Embryonic facial prominence (tissue), 1 donor: ENCODE measurements around the gene AIPL1.

Experiments
- DNase-seq: peaks from one replicate; pipeline ENCODE4 v3.0.0-alpha.2; 2016; ENCODE audit errors: extremely low spot score

AIPL1 gene

GRCh38 chr17:6450926-6451832, 16.3 kb upstream of the AIPL1 start:
- DNase-seq, result no peak

DNA sequence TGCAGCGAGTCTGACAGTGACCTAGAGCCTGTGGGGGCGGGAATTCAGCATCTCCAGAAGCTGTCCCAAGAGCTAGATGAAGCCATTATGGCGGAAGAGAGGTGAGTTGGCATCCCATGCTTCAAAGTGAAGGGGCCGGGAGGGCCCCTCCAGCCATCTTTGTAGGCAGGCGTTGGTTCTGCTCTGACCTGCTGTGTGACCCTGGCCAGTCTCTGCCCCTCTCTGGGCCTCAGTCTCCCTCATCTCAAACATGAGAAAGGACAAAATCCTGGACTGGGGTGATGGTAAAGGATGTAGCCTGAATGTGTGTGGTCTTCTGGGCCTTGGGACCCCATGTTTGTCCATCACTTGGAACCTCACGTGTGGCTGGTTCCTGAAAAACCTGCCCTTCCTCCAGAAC, 14.4 kb upstream of the AIPL1 start:
- DNase-seq, result no peak

GRCh38 chr17:6448473-6448872, 13.6 kb upstream of the AIPL1 start:
- DNase-seq, result no peak

DNA sequence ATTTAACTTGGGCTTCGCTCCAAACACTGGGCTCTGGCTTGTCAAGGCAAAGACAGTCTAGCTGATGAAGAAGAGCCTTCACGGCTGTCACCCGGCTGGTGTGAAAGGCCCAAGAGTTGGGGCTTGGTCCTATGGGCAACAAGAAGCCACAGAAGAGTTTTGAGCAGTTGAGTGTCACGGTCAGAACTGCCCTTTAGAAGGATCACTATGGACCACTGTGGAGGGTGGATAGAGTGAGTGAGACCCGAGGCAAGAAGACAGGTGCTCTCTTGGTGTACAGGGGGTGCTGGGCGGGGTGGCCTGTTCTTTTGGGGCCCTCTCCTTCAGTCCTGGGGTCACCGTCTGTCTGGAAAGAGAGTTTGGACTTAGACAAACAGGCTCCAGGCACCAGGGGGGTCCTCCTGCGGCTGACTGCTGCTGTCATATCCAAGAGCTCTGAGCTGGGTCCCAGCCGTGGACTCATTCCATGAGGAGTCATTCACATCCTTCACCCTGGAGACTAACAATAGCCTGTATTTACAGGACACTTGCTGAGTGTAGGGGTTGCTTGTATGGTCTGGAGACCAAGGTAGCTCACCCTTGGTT, 11.7 kb upstream of the AIPL1 start:
- no peak for DNase-seq

DNA sequence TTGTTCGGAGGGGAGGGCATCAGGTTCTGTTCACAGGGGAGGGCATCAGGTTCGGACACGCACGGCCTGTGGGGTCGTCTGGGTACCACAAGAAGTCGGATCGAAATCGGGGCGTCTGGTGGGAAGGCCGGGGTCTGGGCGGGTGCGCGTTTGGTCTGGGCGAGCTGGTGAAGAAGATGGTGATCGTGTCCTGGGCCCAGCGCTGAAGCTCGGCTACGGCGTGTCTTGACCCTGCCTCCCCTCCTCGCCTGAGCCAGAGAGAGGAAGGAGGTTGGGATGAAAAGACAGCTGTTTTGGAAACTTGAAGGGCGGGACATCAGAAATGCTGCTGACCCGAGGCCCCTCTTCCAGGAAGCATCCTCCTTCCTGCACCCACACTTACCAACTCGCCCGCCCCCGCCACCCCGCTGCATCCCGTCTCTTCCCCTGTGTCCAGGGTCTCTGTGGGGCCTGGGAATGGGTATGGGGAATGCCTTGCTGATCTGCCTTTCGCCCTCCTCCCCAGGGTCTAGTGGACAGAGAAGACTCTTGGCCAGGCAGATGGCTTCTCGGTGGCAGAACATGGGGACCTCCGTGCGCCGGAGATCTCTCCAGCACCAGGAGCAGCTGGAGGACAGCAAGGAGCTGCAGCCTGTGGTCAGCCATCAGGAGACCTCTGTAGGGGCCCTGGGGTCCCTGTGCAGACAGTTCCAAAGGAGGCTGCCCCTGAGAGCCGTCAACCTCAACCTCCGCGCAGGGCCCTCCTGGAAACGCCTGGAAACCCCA, 9.8 kb upstream of the AIPL1 start:
- DNase-seq, result no peak

GRCh38 chr17:6443692-6444570, 9.0 kb upstream of the AIPL1 start, which contains the start of gene PIMREG:
Gene PIMREG, plus strand, starts transcription at chr17:6444455. Its CDS starts 656 bp downstream, at chr17:6445111.
- DNase-seq, result peak; percentile 80

DNA sequence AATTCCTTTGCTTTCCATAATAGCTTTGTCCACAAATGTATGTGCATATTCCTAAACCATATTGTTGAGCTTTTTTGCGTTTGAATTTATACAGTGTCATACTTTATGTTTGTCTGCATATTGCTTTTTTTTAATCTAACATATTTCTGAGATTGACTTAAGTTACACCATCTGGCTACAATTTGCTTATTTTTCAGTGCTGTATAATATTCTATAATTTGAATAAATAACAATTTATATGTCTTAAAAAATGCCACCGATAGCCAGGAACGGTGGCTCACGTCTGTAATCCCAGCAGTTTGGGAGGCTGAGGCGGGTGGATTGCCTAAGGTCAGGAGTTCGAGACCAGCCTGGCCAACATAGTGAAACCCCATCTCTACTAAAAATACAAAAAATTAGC, 7.9 kb upstream of the AIPL1 start:
- no peak for DNase-seq

DNA sequence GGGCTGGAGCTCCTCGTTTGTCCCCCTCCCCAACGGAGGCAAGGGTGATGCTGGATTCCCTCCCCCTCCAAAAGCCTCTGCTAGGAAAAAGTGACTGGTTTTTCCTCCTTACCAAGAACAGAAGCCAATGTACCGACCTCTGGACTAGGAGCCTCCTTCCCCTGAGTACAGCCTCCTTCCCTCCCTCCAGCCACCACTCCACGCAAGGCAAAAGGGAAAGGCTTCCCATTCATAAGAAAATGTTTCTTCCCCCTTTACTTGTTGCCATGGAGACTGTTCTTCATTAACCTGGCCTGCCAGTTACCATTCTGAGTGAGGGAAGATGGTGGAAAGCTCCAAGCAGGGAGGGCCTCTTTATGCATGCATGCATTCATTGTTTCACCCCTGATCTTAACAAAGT, 5.0 kb upstream of the AIPL1 start:
- DNase-seq, result no peak

- no peak for DNase-seq
Observed at GRCh38 chr17:6437956-6438355, 3.0 kb upstream of the AIPL1 start.

GRCh38 chr17:6437466-6437865, 2.5 kb upstream of the AIPL1 start:
- no peak for DNase-seq

DNA sequence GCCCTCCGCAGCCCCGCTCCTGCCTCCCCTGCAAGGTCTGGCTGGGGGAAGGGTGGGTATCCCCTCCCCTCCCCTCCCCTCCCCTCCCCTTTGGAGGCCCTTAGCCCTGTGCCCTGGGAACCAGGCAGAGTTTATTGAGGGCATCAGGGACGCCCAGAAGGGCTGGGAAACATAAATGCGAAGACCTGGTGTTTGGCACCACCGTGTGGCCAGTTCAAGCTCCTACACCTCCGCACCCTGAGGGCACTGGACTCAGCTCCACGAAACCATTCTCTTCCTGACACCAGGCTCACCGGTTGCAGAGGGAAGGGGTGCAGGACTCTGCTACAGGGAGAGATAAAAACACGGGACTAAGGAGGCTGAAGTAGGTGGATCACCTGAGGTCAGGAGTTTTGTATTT, 1.0 kb upstream of the AIPL1 start:
- DNase-seq, result no peak

- no peak for DNase-seq
Observed at GRCh38 chr17:6430769-6431168, 4.2 kb downstream of the AIPL1 start.

GRCh38 chr17:6429266-6429665, 5.7 kb downstream of the AIPL1 start:
- no peak for DNase-seq

DNA sequence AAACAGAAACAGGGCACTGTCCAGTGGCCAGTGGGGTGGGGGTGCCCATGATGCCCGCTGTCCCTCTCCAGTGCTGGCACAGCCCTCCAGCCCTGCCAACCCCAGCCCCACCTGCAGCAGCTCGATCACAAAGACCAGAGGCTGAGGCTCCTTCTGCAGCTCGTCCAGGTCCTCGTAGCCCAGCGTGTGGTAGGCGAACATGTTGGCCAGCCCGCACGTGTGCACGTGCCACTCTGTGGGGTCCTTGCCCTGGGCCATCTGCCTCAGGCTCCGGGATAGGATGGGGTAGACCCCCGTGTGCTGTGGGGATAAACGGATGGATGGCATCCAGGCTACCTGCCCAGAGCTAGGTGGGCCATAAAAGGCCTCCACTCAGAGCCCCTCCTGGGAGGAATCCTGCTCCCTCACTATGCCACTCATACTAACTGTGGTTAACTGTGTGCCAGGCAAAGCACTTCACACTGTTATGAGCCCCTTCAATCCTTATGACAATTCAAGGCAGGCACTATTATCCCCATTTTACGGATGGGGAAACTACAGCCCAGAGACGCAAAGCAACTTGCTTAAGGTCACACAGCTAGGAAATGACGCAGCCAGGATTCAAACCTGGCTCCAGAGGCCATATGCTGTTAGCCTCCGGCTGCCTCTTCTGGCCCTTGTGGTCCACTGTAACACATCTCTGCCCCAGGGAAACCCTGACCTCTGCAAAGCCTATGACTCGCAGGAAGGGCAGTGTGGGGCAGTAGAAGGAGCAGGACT, 6.5 kb downstream of the AIPL1 start:
- no peak for DNase-seq

GRCh38 chr17:6427279-6427781, 7.6 kb downstream of the AIPL1 start:
- no peak for DNase-seq

- no peak for DNase-seq
Observed at GRCh38 chr17:6426356-6427101, 8.4 kb downstream of the AIPL1 start.

GRCh38 chr17:6425407-6425806, 9.5 kb downstream of the AIPL1 start:
- DNase-seq, result no peak

GRCh38 chr17:6423931-6424330, 11.0 kb downstream of the AIPL1 start:
- DNase-seq, result no peak

- no peak for DNase-seq
Observed at GRCh38 chr17:6422654-6423241, 12.2 kb downstream of the AIPL1 start.
